Measurements from ENCODE around the gene ULK4.

DNA sequence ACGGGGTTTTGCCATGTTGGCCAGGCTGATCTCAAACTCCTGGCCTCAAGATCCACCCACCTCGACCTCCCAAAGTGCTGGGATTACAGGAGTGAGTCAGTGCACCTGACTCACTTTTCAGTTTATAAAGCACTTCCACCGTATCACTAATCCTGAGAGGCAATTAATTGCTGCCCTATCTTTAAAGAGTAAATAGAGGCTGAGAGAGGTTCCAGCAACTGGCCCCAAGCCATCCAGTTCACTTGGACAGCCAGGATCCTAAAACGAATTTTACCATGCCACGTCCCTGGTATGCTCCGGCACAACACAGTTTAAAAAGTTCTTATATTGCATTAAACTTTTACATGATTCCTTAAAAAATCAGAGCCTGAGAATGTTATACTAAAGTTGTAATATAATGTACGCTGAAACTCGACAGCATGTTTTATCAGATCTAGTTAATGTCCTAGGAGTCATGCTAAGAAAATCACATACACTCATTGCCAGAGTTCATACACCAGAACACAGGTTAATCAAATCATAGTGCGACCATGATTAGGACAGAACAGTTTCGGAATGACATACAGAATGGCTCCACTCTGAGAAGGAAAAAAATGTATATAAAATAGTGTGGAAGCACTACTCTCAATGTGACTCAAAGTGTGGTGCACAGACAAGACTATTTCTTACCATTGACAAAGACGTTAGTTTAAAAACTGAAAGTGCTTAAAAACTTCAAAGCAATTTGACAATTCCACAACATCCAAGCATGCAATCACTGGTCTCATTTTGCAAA, 125.4 kb downstream of the ULK4 start:
- no peak for TF ChIP-seq ZFX (IDR thresholded peaks at IDR 0.05)
- TF ChIP-seq, protein P1, sequence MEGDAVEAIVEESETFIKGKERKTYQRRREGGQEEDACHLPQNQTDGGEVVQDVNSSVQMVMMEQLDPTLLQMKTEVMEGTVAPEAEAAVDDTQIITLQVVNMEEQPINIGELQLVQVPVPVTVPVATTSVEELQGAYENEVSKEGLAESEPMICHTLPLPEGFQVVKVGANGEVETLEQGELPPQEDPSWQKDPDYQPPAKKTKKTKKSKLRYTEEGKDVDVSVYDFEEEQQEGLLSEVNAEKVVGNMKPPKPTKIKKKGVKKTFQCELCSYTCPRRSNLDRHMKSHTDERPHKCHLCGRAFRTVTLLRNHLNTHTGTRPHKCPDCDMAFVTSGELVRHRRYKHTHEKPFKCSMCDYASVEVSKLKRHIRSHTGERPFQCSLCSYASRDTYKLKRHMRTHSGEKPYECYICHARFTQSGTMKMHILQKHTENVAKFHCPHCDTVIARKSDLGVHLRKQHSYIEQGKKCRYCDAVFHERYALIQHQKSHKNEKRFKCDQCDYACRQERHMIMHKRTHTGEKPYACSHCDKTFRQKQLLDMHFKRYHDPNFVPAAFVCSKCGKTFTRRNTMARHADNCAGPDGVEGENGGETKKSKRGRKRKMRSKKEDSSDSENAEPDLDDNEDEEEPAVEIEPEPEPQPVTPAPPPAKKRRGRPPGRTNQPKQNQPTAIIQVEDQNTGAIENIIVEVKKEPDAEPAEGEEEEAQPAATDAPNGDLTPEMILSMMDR (conservative IDR thresholded peaks at IDR 0.05), result no peak

Data from C4-2B (cell line).